Subcutaneous adipose tissue (tissue), 4 donors: ENCODE measurements around the gene MGA. TPM values are rescaled to one million over a fixed set of nuclear protein-coding genes. Genes with fewer than 3 reads are reported as not detected.

Experiments used
- CTCF ChIP-seq: fragments of 450-650 bp; IDR thresholded peaks from one replicate; pipeline ENCODE4 v1.5.1; 2016; ENCODE audit warnings: low read depth, mild to moderate bottlenecking, control low read depth, antibody characterized with exemption, moderate library complexity
- total RNA-seq, 4 donors: library from RNA; depleted of rRNA; stranded (reverse); fragments of >200 nt; gene quantifications; one replicate each; pipeline ENCODE4 v1.1.0, GENCODE V29; 2016

MGA gene
- total RNA-seq, 4 donors from 2014 or later = 29.1 to 43.4 (median 33.3) TPM

DNA sequence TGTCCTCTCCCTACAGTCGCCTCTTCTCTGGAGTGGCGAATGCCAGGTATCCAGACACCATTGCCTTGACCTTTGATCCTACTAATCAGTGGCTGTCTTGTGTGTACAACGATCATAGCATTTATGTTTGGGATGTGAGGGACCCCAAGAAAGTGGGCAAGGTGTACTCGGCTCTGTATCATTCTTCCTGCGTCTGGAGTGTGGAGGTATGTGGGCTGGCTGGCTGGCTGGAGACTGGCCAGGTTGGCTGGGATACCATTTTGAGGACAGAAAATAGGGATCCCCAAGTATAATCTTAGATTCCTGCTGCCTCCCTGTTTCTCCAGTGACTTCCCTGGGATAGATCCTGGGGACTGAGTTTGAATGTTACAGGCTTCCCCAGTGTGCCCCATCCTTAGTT, 154.3 kb downstream of the MGA start:
- TF ChIP-seq CTCF = no peak

- TF ChIP-seq CTCF = no peak
These were observed 156.6 kb downstream of the MGA start for GRCh38 chr15:41816788-41817187.

GRCh38 chr15:41817327-41817726, 157.1 kb downstream of the MGA start:
- no peak for TF ChIP-seq CTCF

GRCh38 chr15:41817781-41818180, 157.6 kb downstream of the MGA start:
- no peak for TF ChIP-seq CTCF

DNA sequence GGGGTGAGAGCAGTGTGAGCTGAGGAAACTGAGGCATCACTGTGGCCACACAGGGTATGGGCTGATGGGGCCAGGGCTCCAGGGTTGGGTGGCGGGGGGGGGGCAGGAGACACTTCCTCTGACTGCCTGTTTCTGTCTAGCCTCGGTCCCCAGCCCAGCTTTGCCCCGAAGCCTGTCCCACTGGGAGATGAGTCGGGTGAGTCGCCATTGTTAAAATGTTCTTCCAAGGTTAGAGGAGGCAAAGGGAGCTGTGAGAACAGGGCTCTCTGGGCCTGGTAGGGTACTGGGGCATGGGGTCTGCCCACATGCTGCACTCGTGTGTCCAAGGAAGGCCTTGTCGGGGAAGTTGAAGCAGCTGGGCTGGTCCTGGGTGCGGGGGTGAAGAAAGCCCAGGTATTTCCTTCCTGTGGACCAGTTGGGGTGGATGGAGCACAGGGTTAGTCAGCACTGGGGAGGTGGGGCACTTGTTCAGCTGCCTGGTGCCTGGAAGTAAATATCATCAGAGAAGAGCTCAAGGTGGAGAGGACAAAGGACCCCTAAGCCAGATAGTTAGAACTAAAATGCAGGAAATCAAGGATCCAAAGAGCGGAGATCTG, 159.3 kb downstream of the MGA start:
- TF ChIP-seq CTCF = no peak

GRCh38 chr15:41820791-41821423, 160.7 kb downstream of the MGA start:
- no peak for TF ChIP-seq CTCF

GRCh38 chr15:41821831-41822230, 161.6 kb downstream of the MGA start:
- no peak for TF ChIP-seq CTCF
